ENCODE measurements around the gene SSH3.

SSH3 gene

GRCh38 chr11:67349928-67350465 is 46.7 kb downstream of the SSH3 start:
- TF ChIP-seq GABPA (IDR thresholded peaks at IDR 0.05; ENCODE audit: low read depth) (no peak), REST (IDR thresholded peaks at IDR 0.05; ENCODE audit: insufficient replicate concordance, low read depth) (no peak), SPI1 (IDR thresholded peaks at IDR 0.05; ENCODE audit: borderline replicate concordance, low read depth) (no peak), POLR2AphosphoS5 (IDR thresholded peaks at IDR 0.05; ENCODE audit: low read depth) (no peak)
- TF ChIP-seq, protein P1, sequence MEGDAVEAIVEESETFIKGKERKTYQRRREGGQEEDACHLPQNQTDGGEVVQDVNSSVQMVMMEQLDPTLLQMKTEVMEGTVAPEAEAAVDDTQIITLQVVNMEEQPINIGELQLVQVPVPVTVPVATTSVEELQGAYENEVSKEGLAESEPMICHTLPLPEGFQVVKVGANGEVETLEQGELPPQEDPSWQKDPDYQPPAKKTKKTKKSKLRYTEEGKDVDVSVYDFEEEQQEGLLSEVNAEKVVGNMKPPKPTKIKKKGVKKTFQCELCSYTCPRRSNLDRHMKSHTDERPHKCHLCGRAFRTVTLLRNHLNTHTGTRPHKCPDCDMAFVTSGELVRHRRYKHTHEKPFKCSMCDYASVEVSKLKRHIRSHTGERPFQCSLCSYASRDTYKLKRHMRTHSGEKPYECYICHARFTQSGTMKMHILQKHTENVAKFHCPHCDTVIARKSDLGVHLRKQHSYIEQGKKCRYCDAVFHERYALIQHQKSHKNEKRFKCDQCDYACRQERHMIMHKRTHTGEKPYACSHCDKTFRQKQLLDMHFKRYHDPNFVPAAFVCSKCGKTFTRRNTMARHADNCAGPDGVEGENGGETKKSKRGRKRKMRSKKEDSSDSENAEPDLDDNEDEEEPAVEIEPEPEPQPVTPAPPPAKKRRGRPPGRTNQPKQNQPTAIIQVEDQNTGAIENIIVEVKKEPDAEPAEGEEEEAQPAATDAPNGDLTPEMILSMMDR (IDR thresholded peaks at IDR 0.05; ENCODE audit: insufficient read depth, low read length) = no peak
- no peak overlapping the region for H3K4me3 ChIP-seq (replicated peaks; ENCODE audit: insufficient read depth, low read length)
- H3K27ac ChIP-seq (replicated peaks) = no peak overlapping the region
- no peaks in the 10 kb centered on the region for H3K27me3 ChIP-seq (ENCODE audit: insufficient read depth, poor library complexity, severe bottlenecking)
- no peak for DNase-seq (ENCODE audit: low read depth in 1 of 2, low spot score in 1 of 2)

DNA sequence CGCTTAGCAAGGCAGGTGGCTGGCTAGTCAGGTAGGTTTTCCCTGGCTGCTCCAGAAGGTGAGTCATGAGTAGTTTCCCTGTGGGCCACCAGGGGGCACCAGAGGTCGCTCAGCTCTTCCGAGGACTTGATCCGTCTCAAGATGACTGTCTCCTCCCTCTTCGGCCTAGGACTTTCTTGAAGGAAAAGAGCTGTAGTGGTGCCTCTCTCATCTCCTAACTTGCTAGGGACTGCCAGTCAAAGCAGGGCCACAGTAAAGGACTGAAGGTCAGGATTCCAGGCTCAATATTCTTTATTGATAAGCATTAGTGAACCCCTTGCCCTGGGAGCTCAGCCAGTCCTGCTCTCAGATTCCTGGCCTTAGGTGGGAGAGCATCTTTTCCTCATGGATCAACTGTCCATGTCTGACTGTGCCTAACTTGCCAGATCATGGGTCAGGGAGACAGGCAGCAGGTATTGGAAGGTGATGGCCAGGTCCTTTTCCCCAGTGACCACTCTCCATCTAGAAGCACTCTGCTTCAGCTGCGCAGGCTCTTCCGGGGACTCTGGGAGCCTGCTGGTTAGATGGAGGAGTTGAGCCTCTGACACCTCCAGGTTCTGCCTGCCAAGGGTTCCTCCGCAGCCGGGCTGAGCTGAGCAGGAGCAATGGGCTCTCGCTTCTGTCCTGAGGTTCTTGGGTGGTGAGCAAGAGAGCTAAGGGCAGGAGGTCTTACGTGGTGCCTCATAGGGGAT is 48.1 kb downstream of the SSH3 start:
- Histone ChIP-seq H3K4me3 (replicated peaks; ENCODE audit: insufficient read depth, low read length) (no peak overlapping the region), H3K27me3 (ENCODE audit: insufficient read depth, poor library complexity, severe bottlenecking) (no peaks in the 10 kb centered on the region), H3K27ac (replicated peaks) (no peak overlapping the region)
- DNase-seq (ENCODE audit: low read depth in 1 of 2, low spot score in 1 of 2) = peak; percentile 54 to 65
- TF ChIP-seq, protein P1 (IDR thresholded peaks at IDR 0.05; ENCODE audit: insufficient read depth, low read length) = peak; percentile 86
- TF ChIP-seq GABPA (IDR thresholded peaks at IDR 0.05; ENCODE audit: low read depth) = no peak

DNA sequence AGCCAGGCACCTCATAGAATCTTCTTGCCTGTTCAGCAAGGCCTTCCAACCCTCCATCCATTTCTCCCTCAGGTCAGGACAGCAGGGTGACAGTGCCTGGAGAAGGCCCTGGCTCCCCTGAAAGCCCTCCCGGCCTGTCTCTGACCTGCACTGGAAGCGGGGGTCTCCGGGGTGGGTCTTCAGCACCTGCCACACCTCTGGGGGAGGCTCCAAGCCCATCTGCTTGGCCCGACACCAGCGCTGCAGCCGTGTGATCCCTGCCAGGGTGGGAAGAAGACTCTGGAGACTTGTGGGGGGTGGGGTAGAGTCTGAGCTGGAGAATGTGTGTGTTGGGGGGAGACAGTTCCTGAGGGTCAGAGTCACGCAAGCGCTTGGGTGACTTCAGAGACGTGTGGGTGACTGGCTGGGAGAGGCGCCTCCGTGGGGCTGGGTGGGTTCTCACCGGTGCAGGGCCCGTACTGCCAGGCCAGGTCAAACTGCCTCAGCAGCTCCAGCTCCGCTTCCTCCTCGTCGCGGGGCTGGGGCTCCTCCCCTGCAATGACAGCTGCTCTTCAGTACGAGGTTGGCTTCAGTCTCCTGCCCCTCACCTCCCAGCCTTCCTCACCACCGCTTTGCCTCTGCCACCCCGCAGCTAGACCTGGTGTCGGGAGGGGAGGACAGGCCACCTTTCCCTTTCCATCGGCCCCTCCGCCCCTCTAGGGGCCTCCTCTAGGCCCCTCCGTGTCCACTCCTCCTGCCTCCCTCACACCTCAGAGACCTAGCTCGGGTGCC is 49.4 kb downstream of the SSH3 start:
- TF ChIP-seq SPI1 (IDR thresholded peaks at IDR 0.05; ENCODE audit: borderline replicate concordance, low read depth) (peak; percentile 3; the same call in 1 of the 2 replicates), GABPA (IDR thresholded peaks at IDR 0.05; ENCODE audit: low read depth) (no peak), REST (IDR thresholded peaks at IDR 0.05; ENCODE audit: insufficient replicate concordance, low read depth) (no peak), POLR2AphosphoS5 (IDR thresholded peaks at IDR 0.05; ENCODE audit: low read depth) (peak; percentile 46; the same call in 1 of the 2 replicates)
- TF ChIP-seq, protein P1 (IDR thresholded peaks at IDR 0.05; ENCODE audit: insufficient read depth, low read length) = no peak
- H3K4me3 ChIP-seq (replicated peaks; ENCODE audit: insufficient read depth, low read length) = peak overlapping the region; percentile 62
- peak; percentile 66 to 78 for DNase-seq (ENCODE audit: low read depth in 1 of 2, low spot score in 1 of 2)
- no peaks in the 10 kb centered on the region for H3K27me3 ChIP-seq (ENCODE audit: insufficient read depth, poor library complexity, severe bottlenecking)
- peak overlapping the region; percentile 95 for H3K27ac ChIP-seq (replicated peaks)

Data from HL-60 (cell line).